NCI-H748 (cell line): ENCODE results near the gene TRAFD1.
"Not testable (repeated sequence)": the region's sequence is repeated elsewhere in the genome, so short reads cannot be mapped to it uniquely, and the experiment has no call there.

ENCODE experiments used
- DNase-seq: peaks from one replicate; lab custom pipeline; 2025; ENCODE audit not compliant: unreplicated experiment; lab: John Stamatoyannopoulos, UW

Gene TRAFD1

DNA sequence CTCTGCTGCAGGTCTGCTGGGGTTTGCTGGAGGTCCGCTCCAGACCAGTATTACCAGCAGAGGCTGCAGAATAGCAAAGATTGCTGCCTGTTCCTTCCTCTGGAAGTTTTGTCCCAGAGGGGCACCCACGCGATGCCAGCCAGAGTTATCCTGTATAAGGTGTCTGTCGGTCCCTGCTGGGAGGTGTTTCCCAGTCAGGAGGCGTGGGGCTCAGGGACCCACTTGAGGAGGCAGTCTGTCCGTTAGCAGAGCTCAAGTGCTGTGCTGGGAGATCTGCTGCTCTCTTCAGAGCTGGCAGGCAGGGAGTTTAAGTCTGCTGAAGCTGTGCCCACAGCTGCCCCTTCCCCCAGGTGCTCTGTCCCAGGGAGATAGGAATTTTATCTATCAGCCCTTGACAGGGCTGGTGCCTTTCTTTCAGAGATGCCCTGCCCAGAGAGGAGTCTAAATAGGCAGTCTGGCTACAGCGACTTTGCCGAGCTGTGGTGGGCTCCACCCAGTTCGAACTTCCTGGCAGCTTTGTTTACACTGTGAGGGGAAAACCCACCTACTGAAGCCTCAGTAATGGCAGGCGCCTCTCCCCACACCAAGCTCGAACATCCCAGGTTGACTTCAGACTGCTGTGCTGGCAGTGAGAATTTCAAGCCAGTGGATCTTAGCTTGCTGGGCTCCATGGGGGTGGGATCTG, 33.2 kb downstream of the TRAFD1 start:
- not testable (repeated sequence) for DNase-seq

- DNase-seq, result no peak
Measured at GRCh38 chr12:112159146-112159541, 33.8 kb downstream of the TRAFD1 start.

- no peak for DNase-seq
Measured at GRCh38 chr12:112160611-112161010, 35.3 kb downstream of the TRAFD1 start.

DNA sequence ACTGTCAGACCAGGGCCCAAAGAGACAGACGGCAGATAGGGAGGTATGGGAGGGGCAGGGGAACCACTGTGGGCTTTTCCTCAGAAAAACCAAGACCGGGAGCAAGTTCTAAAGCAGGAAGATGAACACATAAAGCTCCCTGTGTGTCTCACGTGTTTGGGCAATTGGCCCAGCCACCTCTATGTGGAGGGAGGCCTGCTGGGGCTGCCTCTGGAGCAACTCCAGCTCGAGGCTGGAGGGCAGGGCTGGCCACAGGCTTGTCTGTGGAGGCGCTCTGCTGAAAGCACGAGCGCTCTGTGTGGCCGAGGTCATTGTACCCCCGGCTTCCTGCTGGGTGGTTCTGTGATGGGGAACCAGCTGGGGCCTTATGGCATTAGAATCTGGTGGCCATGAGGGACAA, 36.4 kb downstream of the TRAFD1 start:
- no peak for DNase-seq

GRCh38 chr12:112162241-112162790, 37.0 kb downstream of the TRAFD1 start:
- DNase-seq, result no peak

DNA sequence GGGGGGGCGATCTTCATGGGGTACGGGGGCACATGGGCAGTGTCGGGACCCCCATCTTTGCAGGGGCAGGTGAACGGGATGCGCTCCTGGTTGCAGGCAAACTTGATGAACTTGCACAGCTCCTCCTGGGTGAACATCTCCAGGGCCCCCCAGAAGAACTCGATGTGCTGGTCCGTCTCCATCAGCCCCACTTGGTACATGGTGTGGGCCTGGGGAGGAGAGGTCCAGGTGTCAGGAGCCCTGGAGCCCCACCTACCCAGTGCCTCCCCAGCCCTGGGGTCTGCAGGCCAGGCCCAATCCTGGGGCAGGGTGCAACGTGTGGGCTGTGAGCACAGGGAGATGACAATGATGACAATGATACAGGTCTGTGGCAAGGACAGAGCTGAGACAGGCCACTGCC, 37.7 kb downstream of the TRAFD1 start:
- no peak for DNase-seq

- no peak for DNase-seq
Measured at GRCh38 chr12:112163471-112163991, 38.2 kb downstream of the TRAFD1 start.

DNA sequence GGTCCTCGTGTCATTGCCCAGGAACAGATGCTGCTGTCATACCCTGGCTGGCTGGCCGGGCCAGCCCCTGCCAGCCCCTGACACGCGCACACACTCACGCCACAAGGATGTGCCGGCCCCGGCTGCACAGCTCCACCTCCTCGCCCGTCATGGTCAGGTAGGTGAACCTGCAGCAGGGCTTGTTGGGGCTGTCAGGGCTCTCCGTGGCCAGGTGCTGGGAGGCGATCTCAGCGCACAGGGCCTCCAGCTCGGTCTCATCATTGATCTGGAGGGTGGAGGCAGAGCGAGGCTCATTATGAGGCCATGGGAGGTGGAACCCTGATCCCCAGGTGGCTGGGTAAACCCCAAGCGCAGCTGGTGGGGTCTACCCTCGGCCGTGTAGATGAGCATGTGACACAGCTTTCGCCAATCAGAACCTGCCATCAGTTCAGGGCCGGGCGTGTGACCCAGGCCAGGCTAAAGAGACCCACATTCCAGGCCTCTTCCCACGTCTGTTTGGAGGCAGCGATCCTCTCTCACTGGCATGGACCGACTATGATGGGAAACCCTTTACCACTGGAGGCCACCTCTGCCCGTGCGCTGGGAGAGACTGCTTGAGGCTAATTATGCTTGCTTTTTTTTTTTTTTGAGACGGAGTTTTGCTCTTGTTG, 38.8 kb downstream of the TRAFD1 start:
- DNase-seq, result no peak

DNA sequence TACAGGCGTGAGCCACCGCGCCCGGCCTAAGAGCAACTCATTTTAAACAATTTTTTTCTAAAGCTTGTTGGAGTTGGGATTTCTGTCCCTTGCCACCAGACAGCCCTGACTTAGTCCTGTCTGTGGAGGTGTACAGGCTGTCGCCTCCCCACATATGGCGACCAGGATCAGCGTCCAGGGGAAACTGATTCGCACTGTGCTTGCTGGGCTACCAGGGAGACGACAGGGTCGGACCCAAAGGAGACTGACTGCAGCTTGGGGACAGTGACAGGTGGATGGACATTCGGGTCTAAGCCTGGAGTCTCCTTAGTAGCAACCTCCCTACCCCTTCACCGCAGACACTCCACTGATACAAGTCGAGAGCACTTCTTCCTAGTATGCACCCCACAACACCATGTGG, 40.3 kb downstream of the TRAFD1 start:
- DNase-seq, result no peak

- no peak for DNase-seq
Measured at GRCh38 chr12:112166051-112167015, 41.0 kb downstream of the TRAFD1 start.

- DNase-seq, result no peak
Measured at GRCh38 chr12:112167031-112167461, 41.7 kb downstream of the TRAFD1 start.

GRCh38 chr12:112167718-112168525, 42.6 kb downstream of the TRAFD1 start:
- DNase-seq, result no peak

GRCh38 chr12:112168561-112168971, 43.2 kb downstream of the TRAFD1 start:
- DNase-seq, result no peak

- no peak for DNase-seq
Measured at GRCh38 chr12:112169161-112169872, 44.0 kb downstream of the TRAFD1 start.

DNA sequence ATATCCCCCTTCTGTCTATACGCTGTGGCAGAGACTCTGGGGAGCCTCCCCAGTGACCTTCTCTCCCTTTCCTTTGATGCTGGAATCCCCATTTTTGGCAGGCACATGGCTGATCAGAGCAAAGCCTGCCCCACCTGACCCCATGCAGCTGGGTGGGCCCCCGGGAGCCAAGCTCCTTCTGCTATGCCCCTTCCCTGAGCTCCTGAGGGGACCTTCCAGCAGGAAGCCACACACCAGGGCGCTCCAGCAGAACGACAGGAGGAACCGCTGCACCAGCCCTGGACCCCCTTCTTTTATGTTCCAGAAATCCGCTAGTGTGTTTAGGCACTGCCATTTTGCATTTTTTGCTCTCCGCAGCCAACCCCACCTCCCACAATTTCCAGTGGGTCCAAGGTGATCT, 44.6 kb downstream of the TRAFD1 start:
- DNase-seq, result no peak

DNA sequence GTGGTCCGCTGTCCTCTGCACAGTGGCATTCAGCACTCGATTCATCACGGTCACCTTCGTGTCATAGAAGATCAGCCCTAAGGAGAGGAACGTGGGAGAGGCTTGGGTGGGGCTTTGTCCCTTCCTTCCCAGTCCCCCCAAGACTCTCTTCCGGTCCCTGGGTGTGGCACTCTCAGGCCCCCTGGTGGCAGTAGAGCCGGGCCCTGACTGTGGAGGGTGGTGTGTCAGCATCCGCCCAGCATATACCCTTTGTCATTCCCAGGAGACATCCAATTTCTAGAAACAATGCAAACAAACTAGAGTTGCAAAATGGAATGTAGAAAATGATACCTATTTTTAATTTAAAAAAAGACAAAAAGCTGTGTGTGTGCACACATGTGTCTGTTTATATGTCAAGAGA, 45.0 kb downstream of the TRAFD1 start:
- no peak for DNase-seq

DNA sequence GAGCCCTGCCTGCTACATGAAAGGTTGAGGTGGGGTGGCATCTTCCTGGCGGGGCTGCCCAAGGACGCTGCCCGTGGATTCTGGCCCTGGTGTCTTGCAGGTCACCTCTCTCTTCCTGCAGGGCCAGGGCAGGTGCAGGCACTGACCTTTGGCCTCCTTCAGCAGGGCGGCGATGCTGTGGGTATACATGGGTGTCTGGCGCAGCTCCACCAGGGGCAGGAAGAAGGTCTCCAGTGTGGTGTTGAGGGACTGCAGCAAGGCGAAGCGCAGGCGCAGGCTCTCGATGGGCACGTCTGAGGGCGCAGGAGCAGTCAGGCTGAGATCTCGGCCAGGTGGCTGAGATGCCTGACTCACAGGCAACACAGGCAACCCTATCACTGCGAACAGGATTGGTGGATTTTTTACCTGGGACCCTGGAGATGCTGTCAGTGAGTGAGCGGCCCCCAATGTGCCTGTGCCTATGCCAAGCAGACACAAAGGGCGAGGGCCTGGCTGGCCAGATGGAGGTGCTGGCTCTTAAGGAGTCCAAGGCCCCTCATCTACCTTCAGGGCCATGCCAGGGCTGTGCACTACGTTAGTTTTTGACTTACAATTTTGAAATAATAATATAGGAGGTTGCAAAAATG, 45.7 kb downstream of the TRAFD1 start:
- no peak for DNase-seq

- DNase-seq, result no peak
Measured at GRCh38 chr12:112172556-112173324, 47.4 kb downstream of the TRAFD1 start.
